PC-9 (cell line): Measurements from ENCODE around the gene OLR1.

ENCODE experiments used
- EZH2 ChIP-seq: fragments of 200-600 bp; sonication (generic); IDR thresholded peaks from 2 replicates; pipeline ENCODE4 v1.8.0; 2017; ENCODE audit warnings: antibody characterized with exemption, low read depth
- TF ChIP-seq, protein P1 (sequence below): fragments of 200-600 bp; sonication (generic); conservative IDR thresholded peaks from 2 replicates; pipeline ENCODE4 v1.6.1; 2017; ENCODE audit warnings: mixed run types, antibody characterized with exemption, mild to moderate bottlenecking, moderate library complexity

DNA sequence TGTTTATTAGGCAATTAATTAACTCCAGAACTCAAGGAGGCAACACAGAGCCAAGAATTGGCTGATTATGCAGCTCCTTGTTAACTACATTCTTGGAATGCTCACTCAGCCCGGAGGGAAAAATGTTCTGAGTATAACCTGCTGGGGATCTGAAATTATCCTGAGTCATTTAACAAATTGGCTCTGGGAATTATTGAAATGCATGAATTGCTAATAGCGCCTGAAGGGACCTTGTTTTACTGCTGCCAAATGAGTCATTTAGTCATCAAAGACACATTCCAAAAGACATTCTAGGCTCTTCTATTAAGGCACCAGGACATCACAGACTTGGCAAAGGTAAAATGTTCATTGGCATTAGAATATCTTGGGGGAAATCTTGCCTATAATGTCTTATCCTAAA, 19.9 kb upstream of the OLR1 start:
- TF ChIP-seq, protein P1, sequence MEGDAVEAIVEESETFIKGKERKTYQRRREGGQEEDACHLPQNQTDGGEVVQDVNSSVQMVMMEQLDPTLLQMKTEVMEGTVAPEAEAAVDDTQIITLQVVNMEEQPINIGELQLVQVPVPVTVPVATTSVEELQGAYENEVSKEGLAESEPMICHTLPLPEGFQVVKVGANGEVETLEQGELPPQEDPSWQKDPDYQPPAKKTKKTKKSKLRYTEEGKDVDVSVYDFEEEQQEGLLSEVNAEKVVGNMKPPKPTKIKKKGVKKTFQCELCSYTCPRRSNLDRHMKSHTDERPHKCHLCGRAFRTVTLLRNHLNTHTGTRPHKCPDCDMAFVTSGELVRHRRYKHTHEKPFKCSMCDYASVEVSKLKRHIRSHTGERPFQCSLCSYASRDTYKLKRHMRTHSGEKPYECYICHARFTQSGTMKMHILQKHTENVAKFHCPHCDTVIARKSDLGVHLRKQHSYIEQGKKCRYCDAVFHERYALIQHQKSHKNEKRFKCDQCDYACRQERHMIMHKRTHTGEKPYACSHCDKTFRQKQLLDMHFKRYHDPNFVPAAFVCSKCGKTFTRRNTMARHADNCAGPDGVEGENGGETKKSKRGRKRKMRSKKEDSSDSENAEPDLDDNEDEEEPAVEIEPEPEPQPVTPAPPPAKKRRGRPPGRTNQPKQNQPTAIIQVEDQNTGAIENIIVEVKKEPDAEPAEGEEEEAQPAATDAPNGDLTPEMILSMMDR: no peak
- no peak for TF ChIP-seq EZH2
